Measurements from ENCODE around the gene PSENEN. TPM values are rescaled to one million over a fixed set of nuclear protein-coding genes. Genes with fewer than 3 reads are reported as not detected.

The PSENEN gene
- total RNA-seq, 1 experiment from 2014 or later = 42.9 TPM

- no TSS peak for BruUV-seq (replicated peaks)
- ATAC-seq (no peak), DNase-seq (no peak)
- H3K4me1 ChIP-seq (ENCODE audit: insufficient read depth, low read length) = peaks cover 7% of the 10 kb centered on the region
- intact Hi-C loops (cut with micrococcal nuclease) = no loop called here
- no peak overlapping the region for H2AFZ ChIP-seq (ENCODE audit: low read length)
- POLR2A ChIA-PET (ENCODE audit: unreplicated experiment) = no interaction called here
- CTCF ChIA-PET = no interaction called here
- H3K9ac ChIP-seq (ENCODE audit: low read length) = no peak overlapping the region
- no peak for TF ChIP-seq EZH2phosphoT487 (IDR thresholded peaks at IDR 0.05; ENCODE audit: borderline replicate concordance, low read length)
- TF ChIP-seq, protein P1, sequence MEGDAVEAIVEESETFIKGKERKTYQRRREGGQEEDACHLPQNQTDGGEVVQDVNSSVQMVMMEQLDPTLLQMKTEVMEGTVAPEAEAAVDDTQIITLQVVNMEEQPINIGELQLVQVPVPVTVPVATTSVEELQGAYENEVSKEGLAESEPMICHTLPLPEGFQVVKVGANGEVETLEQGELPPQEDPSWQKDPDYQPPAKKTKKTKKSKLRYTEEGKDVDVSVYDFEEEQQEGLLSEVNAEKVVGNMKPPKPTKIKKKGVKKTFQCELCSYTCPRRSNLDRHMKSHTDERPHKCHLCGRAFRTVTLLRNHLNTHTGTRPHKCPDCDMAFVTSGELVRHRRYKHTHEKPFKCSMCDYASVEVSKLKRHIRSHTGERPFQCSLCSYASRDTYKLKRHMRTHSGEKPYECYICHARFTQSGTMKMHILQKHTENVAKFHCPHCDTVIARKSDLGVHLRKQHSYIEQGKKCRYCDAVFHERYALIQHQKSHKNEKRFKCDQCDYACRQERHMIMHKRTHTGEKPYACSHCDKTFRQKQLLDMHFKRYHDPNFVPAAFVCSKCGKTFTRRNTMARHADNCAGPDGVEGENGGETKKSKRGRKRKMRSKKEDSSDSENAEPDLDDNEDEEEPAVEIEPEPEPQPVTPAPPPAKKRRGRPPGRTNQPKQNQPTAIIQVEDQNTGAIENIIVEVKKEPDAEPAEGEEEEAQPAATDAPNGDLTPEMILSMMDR (conservative IDR thresholded peaks at IDR 0.05; ENCODE audit: low read depth, low read length) = no peak
- no peak for TF ChIP-seq EZH2 (IDR thresholded peaks at IDR 0.05; ENCODE audit: low read length, unreplicated experiment)
- no peaks in the 10 kb centered on the region for H4K20me1 ChIP-seq (ENCODE audit: low read length)
- H3K79me2 ChIP-seq (ENCODE audit: low read length) = no peaks in the 10 kb centered on the region
- H3K9me2 ChIP-seq (replicated peaks; ENCODE audit: low read length) = no peaks in the 10 kb centered on the region
- no peaks in the 10 kb centered on the region for H3K36me3 ChIP-seq (ENCODE audit: low read depth, low read length)
- H3K4me3 ChIP-seq (ENCODE audit: low read length) = no peak overlapping the region
- H3F3A ChIP-seq (ENCODE audit: low read length, unreplicated experiment) = no peaks in the 10 kb centered on the region
- H3K27me3 ChIP-seq (ENCODE audit: low read length) = no peaks in the 10 kb centered on the region
- no peaks in the 10 kb centered on the region for H3K9me3 ChIP-seq (ENCODE audit: low read length)
- H3K4me2 ChIP-seq (ENCODE audit: low read length) = no peak overlapping the region
- H3K27ac ChIP-seq (ENCODE audit: low read length) = no peak overlapping the region
These were observed 32.5 kb downstream of the PSENEN start for GRCh38 chr19:35777961-35778360.

- intact Hi-C loops (cut with micrococcal nuclease) = no loop called here
- POLR2A ChIA-PET (ENCODE audit: unreplicated experiment) = no interaction called here
- TF ChIP-seq EZH2 (IDR thresholded peaks at IDR 0.05; ENCODE audit: low read length, unreplicated experiment) (no peak), EZH2phosphoT487 (IDR thresholded peaks at IDR 0.05; ENCODE audit: borderline replicate concordance, low read length) (no peak)
- TF ChIP-seq, protein P1 (conservative IDR thresholded peaks at IDR 0.05; ENCODE audit: low read depth, low read length) = no peak
- Histone ChIP-seq H3F3A (ENCODE audit: low read length, unreplicated experiment) (no peaks in the 10 kb centered on the region), H3K4me1 (ENCODE audit: insufficient read depth, low read length) (peaks cover 7% of the 10 kb centered on the region), H3K9me2 (replicated peaks; ENCODE audit: low read length) (no peaks in the 10 kb centered on the region), H3K9me3 (ENCODE audit: low read length) (no peaks in the 10 kb centered on the region), H3K4me3 (ENCODE audit: low read length) (no peak overlapping the region), H3K27ac (ENCODE audit: low read length) (no peak overlapping the region), H2AFZ (ENCODE audit: low read length) (no peak overlapping the region), H3K27me3 (ENCODE audit: low read length) (no peaks in the 10 kb centered on the region), H3K9ac (ENCODE audit: low read length) (no peak overlapping the region), H4K20me1 (ENCODE audit: low read length) (no peaks in the 10 kb centered on the region), H3K4me2 (ENCODE audit: low read length) (no peak overlapping the region), H3K36me3 (ENCODE audit: low read depth, low read length) (no peaks in the 10 kb centered on the region), H3K79me2 (ENCODE audit: low read length) (no peaks in the 10 kb centered on the region)
- CTCF ChIA-PET = no interaction called here
- no TSS peak for BruUV-seq (replicated peaks)
- ATAC-seq (no peak), DNase-seq (no peak)
These were observed 33.6 kb downstream of the PSENEN start for GRCh38 chr19:35779033-35779432.

DNA sequence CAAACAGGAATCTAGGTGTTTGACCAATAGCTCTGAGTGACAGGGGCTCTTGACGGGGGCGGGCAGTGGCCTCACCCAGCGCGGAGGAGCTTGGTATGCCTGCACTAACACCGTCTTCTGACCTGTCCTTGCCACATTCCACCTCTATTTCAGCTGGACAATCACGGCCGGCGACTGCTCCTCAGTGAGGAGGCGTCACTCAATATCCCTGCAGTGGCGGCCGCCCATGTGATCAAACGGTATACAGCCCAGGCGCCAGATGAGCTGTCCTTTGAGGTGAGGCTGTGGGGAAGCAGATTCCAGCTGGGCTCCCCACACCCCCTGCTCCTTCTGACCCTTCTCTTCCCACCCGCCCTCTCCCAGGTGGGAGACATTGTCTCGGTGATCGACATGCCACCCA, 34.6 kb downstream of the PSENEN start:
- intact Hi-C loops (cut with micrococcal nuclease) = no loop called here
- DNase-seq (no peak), ATAC-seq (no peak)
- Histone ChIP-seq H3K27ac (ENCODE audit: low read length) (no peak overlapping the region), H3K36me3 (ENCODE audit: low read depth, low read length) (no peaks in the 10 kb centered on the region), H3K4me2 (ENCODE audit: low read length) (no peak overlapping the region), H2AFZ (ENCODE audit: low read length) (no peak overlapping the region), H3K9me3 (ENCODE audit: low read length) (no peaks in the 10 kb centered on the region), H3K4me3 (ENCODE audit: low read length) (no peak overlapping the region), H3K27me3 (ENCODE audit: low read length) (no peaks in the 10 kb centered on the region), H3K79me2 (ENCODE audit: low read length) (no peaks in the 10 kb centered on the region), H4K20me1 (ENCODE audit: low read length) (no peaks in the 10 kb centered on the region), H3K4me1 (ENCODE audit: insufficient read depth, low read length) (no peaks in the 10 kb centered on the region), H3K9ac (ENCODE audit: low read length) (no peak overlapping the region), H3K9me2 (replicated peaks; ENCODE audit: low read length) (no peaks in the 10 kb centered on the region), H3F3A (ENCODE audit: low read length, unreplicated experiment) (no peaks in the 10 kb centered on the region)
- no TSS peak for BruUV-seq (replicated peaks)
- TF ChIP-seq EZH2phosphoT487 (IDR thresholded peaks at IDR 0.05; ENCODE audit: borderline replicate concordance, low read length) (no peak), EZH2 (IDR thresholded peaks at IDR 0.05; ENCODE audit: low read length, unreplicated experiment) (no peak)
- TF ChIP-seq, protein P1 (conservative IDR thresholded peaks at IDR 0.05; ENCODE audit: low read depth, low read length) = no peak
- CTCF ChIA-PET = no interaction called here
- POLR2A ChIA-PET (ENCODE audit: unreplicated experiment) = no interaction called here
